Keratinocyte (primary cell): ENCODE data around the gene H3-3A. TPM values are rescaled to one million over a fixed set of nuclear protein-coding genes. Genes with fewer than 3 reads are reported as not detected.

Experiments used
- DNase-seq: peaks from one replicate; pipeline ENCODE4 v3.0.0-alpha.2; 2011; ENCODE audit warnings: low read depth, missing footprints, low spot score
- FAIRE-seq: peaks from 2 replicates; lab custom pipeline; 2011; peaks lifted over from hg19 to GRCh38; lab: Jason Lieb, UNC
- H2AFZ ChIP-seq: 2 replicates; pipeline ENCODE4 v1.6.0; 2012; ENCODE audit warnings: low read length, control low read depth, inconsistent platforms; ENCODE audit not compliant: control insufficient read depth
- H3K27ac ChIP-seq: 2 replicates; pipeline ENCODE4 v1.5.1; 2011; ENCODE audit warnings: low read length; ENCODE audit not compliant: control insufficient read depth, insufficient read depth
- H3K27me3 ChIP-seq: 3 replicates; pipeline ENCODE4 v1.6.0; 2011; ENCODE audit warnings: low read length; ENCODE audit not compliant: control insufficient read depth, insufficient read depth; ENCODE audit errors: extremely low read depth
- H3K36me3 ChIP-seq, 2 experiments: 2 replicates in 1 of 2; 3 replicates in 1 of 2; pipeline ENCODE4 v1.5.1; 2011; ENCODE audit warnings: low read length in 2 of 2, mild to moderate bottlenecking in 1 of 2; ENCODE audit not compliant: control insufficient read depth in 2 of 2, insufficient read depth in 2 of 2; ENCODE audit errors: extremely low read depth in 1 of 2
- H3K4me1 ChIP-seq: 3 replicates; pipeline ENCODE4 v1.5.1; 2011; ENCODE audit warnings: low read length; ENCODE audit not compliant: control insufficient read depth, insufficient read depth; ENCODE audit errors: extremely low read depth
- H3K4me2 ChIP-seq: 3 replicates; pipeline ENCODE4 v1.6.0; 2011; ENCODE audit warnings: low read depth, low read length; ENCODE audit not compliant: control insufficient read depth, insufficient read depth; ENCODE audit errors: extremely low read depth
- H3K4me3 ChIP-seq, 3 experiments: fragments of 200-600 bp in 1 of 3; sonication (generic) in 1 of 3; 2 replicates in 2 of 3; 3 replicates in 1 of 3; pipeline ENCODE4 v1.5.1; 2011 to 2016; ENCODE audit warnings: low read length in 3 of 3, mild to moderate bottlenecking in 3 of 3, control low read depth in 2 of 3, inconsistent platforms in 1 of 3, low read depth in 1 of 3, mixed read lengths in 1 of 3, mixed run types in 1 of 3, moderate library complexity in 1 of 3; ENCODE audit not compliant: control insufficient read depth in 2 of 3, insufficient read depth in 2 of 3; ENCODE audit errors: extremely low read depth in 1 of 3
- H3K79me2 ChIP-seq: 2 replicates; pipeline ENCODE4 v1.6.0; 2012; ENCODE audit warnings: low read length; ENCODE audit not compliant: control insufficient read depth, insufficient read depth
- H3K9ac ChIP-seq: 3 replicates; pipeline ENCODE4 v1.6.0; 2011; ENCODE audit warnings: low read length; ENCODE audit not compliant: control insufficient read depth, insufficient read depth; ENCODE audit errors: extremely low read depth
- H3K9me1 ChIP-seq: 3 replicates; pipeline ENCODE4 v1.6.0; 2011; ENCODE audit warnings: low read length; ENCODE audit not compliant: control insufficient read depth, insufficient read depth; ENCODE audit errors: extremely low read depth
- H3K9me3 ChIP-seq: 2 replicates; pipeline ENCODE4 v1.5.1; 2012; ENCODE audit warnings: low read depth, low read length; ENCODE audit not compliant: control insufficient read depth
- H4K20me1 ChIP-seq: 3 replicates; pipeline ENCODE4 v1.6.0; 2011; ENCODE audit warnings: low read length; ENCODE audit not compliant: control insufficient read depth, insufficient read depth; ENCODE audit errors: extremely low read depth
- CTCF ChIP-seq, 3 experiments: IDR thresholded peaks in 1 of 3; conservative IDR thresholded peaks in 1 of 3; optimal IDR thresholded peaks in 1 of 3; 2 replicates in 2 of 3; 3 replicates in 1 of 3; pipeline versions ENCODE3 to v1.5.1; 2011; ENCODE audit warnings: low read length in 3 of 3, mild to moderate bottlenecking in 3 of 3, moderate library complexity in 2 of 3, control low read depth in 1 of 3, inconsistent platforms in 1 of 3; ENCODE audit not compliant: insufficient read depth in 2 of 3; ENCODE audit errors: extremely low read depth in 1 of 3
- EZH2 ChIP-seq: IDR thresholded peaks from one replicate; pipeline ENCODE4 v1.6.1; 2012; ENCODE audit warnings: inconsistent platforms, mild to moderate bottlenecking, low read length, moderate library complexity
- dilution Hi-C: fragments of 300-500 bp; cut with MboI; formaldehyde crosslinking; loops from one replicate; pipeline ENCODE4 v1.7.0; 2020; ENCODE audit warnings: low sequenced_read_pairs; ENCODE audit not compliant: extremely low pct_ligation_motif_present
- polyA plus RNA-seq, 5 experiments: library from polyadenylated mRNA; depleted of rRNA in 3 of 5; stranded (reverse) in 3 of 5; stranded (forward) in 1 of 5; unstranded in 1 of 5; fragments of >200 nt; gene quantifications; 1 replicate in 1 of 5; 2 replicates in 3 of 5; 3 replicates in 1 of 5; pipeline versions ENCODE4 v1.2.1 to v1.2.3, GENCODE V29; 2011 to 2012; ENCODE audit warnings: missing spikeins in 2 of 5, low read depth in 1 of 5, low replicate concordance in 1 of 5

The H3-3A gene
- polyA plus RNA-seq, 1 donor (not counting 4 experiments of a cell fraction or from before 2014, with no cell fraction given): 291 TPM

GRCh38 chr1:226050133-226050532, 12.4 kb upstream of the H3-3A start:
- Histone ChIP-seq H3K4me1 (peaks cover 10% of the 10 kb centered on the region), H2AFZ (no peak overlapping the region), H3K4me3 (no peak overlapping the region), H3K9me3 (no peaks in the 10 kb centered on the region), H3K9me1 (no peaks in the 10 kb centered on the region), H3K4me2 (no peak overlapping the region), H3K9ac (no peak overlapping the region), H3K27ac (no peak overlapping the region), H3K79me2 (no peaks in the 10 kb centered on the region), H3K27me3 (no peaks in the 10 kb centered on the region), H4K20me1 (no peaks in the 10 kb centered on the region), H3K36me3 (no peaks in the 10 kb centered on the region)
- FAIRE-seq: no peak
- dilution Hi-C loops: no loop called here
- no peak for DNase-seq
- TF ChIP-seq CTCF (optimal IDR thresholded peaks at IDR 0.05 in 1 of 3, IDR thresholded peaks at IDR 0.05 in 1 of 3, conservative IDR thresholded peaks at IDR 0.05 in 1 of 3; ENCODE audit: extremely low read depth in 1 of 3, insufficient read depth in 2 of 3, low read length in 3 of 3) (no peak), EZH2 (no peak)

- FAIRE-seq (no peak), DNase-seq (no peak)
- Histone ChIP-seq H3K36me3 (no peaks in the 10 kb centered on the region), H3K27ac (no peak overlapping the region), H4K20me1 (no peaks in the 10 kb centered on the region), H3K79me2 (no peaks in the 10 kb centered on the region), H3K4me1 (peaks cover 3% of the 10 kb centered on the region), H3K4me2 (no peak overlapping the region), H3K4me3 (no peak overlapping the region), H3K9me1 (no peaks in the 10 kb centered on the region), H2AFZ (no peak overlapping the region), H3K9ac (no peak overlapping the region), H3K27me3 (no peaks in the 10 kb centered on the region), H3K9me3 (no peaks in the 10 kb centered on the region)
- TF ChIP-seq EZH2 (no peak), CTCF (optimal IDR thresholded peaks at IDR 0.05 in 1 of 3, IDR thresholded peaks at IDR 0.05 in 1 of 3, conservative IDR thresholded peaks at IDR 0.05 in 1 of 3; ENCODE audit: extremely low read depth in 1 of 3, insufficient read depth in 2 of 3, low read length in 3 of 3) (no peak)
- dilution Hi-C loops: no loop called here
Measured at GRCh38 chr1:226051365-226051764, 11.2 kb upstream of the H3-3A start.
